SH-SY5Y (cell line): Measurements from ENCODE around the gene FGF13.

Experiments
- GATA2 ChIP-seq: IDR thresholded peaks from 2 replicates; pipeline ENCODE4 v1.6.1; 2011; ENCODE audit warnings: mild to moderate bottlenecking, low read depth, low read length
- GATA3 ChIP-seq: IDR thresholded peaks from 2 replicates; pipeline ENCODE4 v1.6.1; 2011; ENCODE audit warnings: low read depth, mild to moderate bottlenecking, low read length, moderate library complexity

FGF13 gene

GRCh38 chrX:138711399-138712347, at the start of gene FGF13:
FGF13 (minus strand) TSS chrX:138711717; CDS start chrX:138711003, 714 bp downstream.
- no peak for TF ChIP-seq GATA3
- TF ChIP-seq GATA2 = no peak

GRCh38 chrX:138759217-138759943, 47.9 kb upstream of the FGF13 start:
- TF ChIP-seq GATA3 (no peak), GATA2 (no peak)

- TF ChIP-seq GATA2 = no peak
- no peak for TF ChIP-seq GATA3
Measured at GRCh38 chrX:138756234-138756633, 44.7 kb upstream of the FGF13 start.

GRCh38 chrX:138754861-138755260, 43.3 kb upstream of the FGF13 start:
- no peak for TF ChIP-seq GATA2
- TF ChIP-seq GATA3 = no peak

DNA sequence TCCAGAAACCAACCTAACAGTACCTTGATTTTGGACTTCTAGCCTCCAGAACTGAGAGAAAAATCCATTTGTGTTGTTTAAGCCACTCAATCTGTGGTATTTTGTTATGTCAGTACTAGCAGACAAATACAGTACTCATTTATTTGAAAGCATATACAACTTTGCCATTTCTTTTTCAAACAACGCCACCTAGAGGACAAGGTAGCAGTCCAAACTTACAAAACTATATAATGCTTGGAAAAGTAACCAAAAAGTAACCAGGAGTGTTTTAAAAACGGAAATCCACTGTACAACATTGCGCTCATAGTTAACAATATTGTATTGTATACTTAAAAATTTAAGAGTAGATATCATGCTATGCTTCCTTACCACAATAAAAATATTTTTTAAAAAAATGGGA, 37.0 kb upstream of the FGF13 start:
- TF ChIP-seq GATA2 (no peak), GATA3 (no peak)

DNA sequence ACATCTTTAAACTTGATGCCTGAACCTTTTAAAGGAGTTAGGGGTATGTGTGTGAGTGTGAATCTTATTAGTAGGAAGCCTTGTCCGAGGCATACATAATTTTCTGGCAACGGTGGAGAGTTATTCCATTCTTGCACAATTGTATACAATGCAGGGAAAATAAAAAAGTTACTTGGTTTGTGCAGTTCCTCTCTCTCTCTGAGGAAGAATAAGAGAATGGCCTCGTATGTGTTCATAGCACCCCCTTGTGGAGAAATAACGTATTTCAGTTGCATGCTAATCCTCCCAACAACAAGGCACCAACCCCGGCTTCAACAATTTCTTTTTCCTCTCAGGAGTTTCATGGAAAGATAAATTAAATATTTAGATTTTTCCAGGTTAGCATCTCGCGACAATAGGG, 33.7 kb upstream of the FGF13 start:
- TF ChIP-seq GATA2 = no peak
- no peak for TF ChIP-seq GATA3

DNA sequence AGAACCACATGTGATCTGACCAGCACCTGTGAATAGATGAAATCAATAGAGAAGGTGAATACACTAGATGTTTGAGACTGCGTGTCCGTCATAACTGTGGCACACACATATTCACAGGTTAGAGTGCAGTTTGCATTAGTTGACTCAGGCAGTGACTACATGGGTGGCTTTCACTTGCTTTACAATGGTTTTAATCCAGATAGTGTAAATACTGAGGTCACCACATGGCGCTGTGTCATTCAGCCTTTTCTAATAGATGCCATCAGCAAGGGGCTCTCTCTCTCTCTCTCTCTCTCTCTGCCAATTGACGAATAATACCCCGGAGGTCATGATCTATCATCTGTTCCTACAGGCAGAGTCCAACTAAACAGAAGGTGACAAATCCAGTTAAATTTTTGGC, 30.7 kb upstream of the FGF13 start:
- no peak for TF ChIP-seq GATA2
- no peak for TF ChIP-seq GATA3

GRCh38 chrX:138740341-138740740, 28.8 kb upstream of the FGF13 start:
- no peak for TF ChIP-seq GATA3
- TF ChIP-seq GATA2 = no peak

- no peak for TF ChIP-seq GATA3
- TF ChIP-seq GATA2 = no peak
Measured at GRCh38 chrX:138723301-138723700, 11.8 kb upstream of the FGF13 start.

DNA sequence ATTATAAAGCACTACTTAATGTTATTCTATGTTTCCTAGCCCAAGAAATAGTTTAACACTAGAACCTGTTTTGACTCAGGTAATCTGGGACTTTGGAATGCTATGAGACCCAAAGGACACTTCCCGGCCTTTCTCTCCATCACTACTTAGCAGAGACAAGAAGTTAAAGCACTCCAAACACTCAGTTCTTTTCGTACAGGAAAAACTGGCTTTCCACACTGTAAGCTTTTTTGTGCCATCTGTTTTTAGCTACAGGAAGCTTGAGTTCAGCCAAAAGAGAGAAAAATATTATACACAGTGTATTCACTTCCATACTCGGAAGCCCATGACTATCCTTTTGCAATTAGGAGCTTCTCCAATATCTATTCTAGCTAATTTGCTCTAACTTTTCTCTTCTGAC, 7.9 kb upstream of the FGF13 start:
- TF ChIP-seq GATA2 = no peak

GRCh38 chrX:138718941-138719340, 7.4 kb upstream of the FGF13 start:
- TF ChIP-seq GATA2 (no peak), GATA3 (no peak)

- TF ChIP-seq GATA3 (no peak), GATA2 (no peak)
Measured at GRCh38 chrX:138710866-138711341, 613 bp downstream of the FGF13 start.

- no peak for TF ChIP-seq GATA2
- no peak for TF ChIP-seq GATA3
Measured at GRCh38 chrX:138709886-138710791, 1.4 kb downstream of the FGF13 start.

DNA sequence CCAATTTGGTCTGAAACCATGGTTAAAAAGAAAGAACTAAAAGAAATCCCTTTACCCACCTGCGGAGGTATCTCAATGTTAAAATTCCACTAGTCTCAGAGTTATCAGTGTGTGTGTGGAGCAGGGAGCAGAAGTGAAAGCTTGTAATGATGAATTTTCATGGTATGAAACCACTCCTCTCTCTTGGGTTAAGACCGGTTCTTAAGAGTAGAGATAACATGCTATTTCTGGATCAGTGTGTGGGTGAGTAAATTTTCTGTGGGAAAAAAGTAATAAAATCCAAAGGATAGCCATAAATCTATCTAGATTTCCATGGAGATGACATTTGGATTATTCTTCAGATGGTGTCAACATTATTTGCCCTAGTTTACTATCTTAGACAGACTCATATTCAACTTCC, 3.2 kb downstream of the FGF13 start:
- TF ChIP-seq GATA3 (no peak), GATA2 (no peak)
